Activated CD4-positive, alpha-beta memory T cell treated with anti-CD3 and anti-CD28 coated beads for 36 hours (primary cell): ENCODE results near the gene CRABP2. TPM values are rescaled to one million over a fixed set of nuclear protein-coding genes. Genes with fewer than 3 reads are reported as not detected.

Source experiments
- CTCF ChIA-PET: fragments of 350-600 bp; sonication (Branson Sonifier 250); formaldehyde crosslinking; loops from one replicate; lab custom pipeline; 2021; ENCODE audit warnings: antibody characterized with exemption, inconsistent platforms; lab: Charles Lee
- POLR2A ChIA-PET: fragments of 350-600 bp; sonication (Branson Sonifier 250); formaldehyde crosslinking; loops from one replicate; lab custom pipeline; 2021; ENCODE audit warnings: antibody characterized with exemption; lab: Charles Lee
- DNase-seq: peaks from one replicate; pipeline ENCODE4 v3.0.0-alpha.2; 2020
- H3K27ac Mint-ChIP-seq: one replicate; pipeline ENCODE4 v1.8.0; 2021; ENCODE audit warnings: mixed read lengths
- H3K27me3 Mint-ChIP-seq: one replicate; pipeline ENCODE4 v1.8.0; 2021; ENCODE audit warnings: mixed read lengths
- H3K36me3 Mint-ChIP-seq: one replicate; pipeline ENCODE4 v1.8.0; 2021; ENCODE audit warnings: mixed read lengths
- H3K4me1 Mint-ChIP-seq: one replicate; pipeline ENCODE4 v1.8.0; 2021; ENCODE audit warnings: low read depth, mixed read lengths
- H3K4me3 Mint-ChIP-seq: one replicate; pipeline ENCODE4 v1.8.0; 2021; ENCODE audit warnings: mild to moderate bottlenecking, mixed read lengths
- H3K9me3 Mint-ChIP-seq: one replicate; pipeline ENCODE4 v1.8.0; 2021; ENCODE audit warnings: mixed read lengths
- intact Hi-C: fragments of 100-400 bp; cut with micrococcal nuclease; formaldehyde crosslinking; loops from one replicate; pipeline ENCODE4 v1.15.1; 2023
- total RNA-seq, 2 experiments: library from RNA; stranded (reverse); gene quantifications; one replicate each; pipeline ENCODE4 v1.2.3, GENCODE V29; 2021

The CRABP2 gene
- total RNA-seq, 2 experiments from 2014 or later: 1.1 to 2.3 TPM

- intact Hi-C loops: no loop called here
- H3K27me3 Mint-ChIP-seq: peaks cover 53% of the 10 kb centered on the region
- ChIA-PET CTCF (interaction anchor here (0.7 to 36.2 kb wide), 6 partner anchors 9 to 49 kb away, joined by 5 to 1179 read pairs (median 48); partner anchors contain the start of genes CRABP2, ISG20L2 and METTL25B), POLR2A (interaction anchor here (1.0 kb wide), 1 partner anchor 14 kb away, joined by 3 read pairs; no protein-coding TSS in a partner anchor)
- peaks cover 12% of the 10 kb centered on the region for H3K4me1 Mint-ChIP-seq
- H3K27ac Mint-ChIP-seq: no peak overlapping the region
- no peaks in the 10 kb centered on the region for H3K9me3 Mint-ChIP-seq
- no peak for DNase-seq
- no peaks in the 10 kb centered on the region for H3K36me3 Mint-ChIP-seq
- H3K4me3 Mint-ChIP-seq: no peak overlapping the region
Measured at GRCh38 chr1:156675210-156676113, 29.9 kb downstream of the CRABP2 start.

GRCh38 chr1:156673387-156674121 lies 31.8 kb downstream of the CRABP2 start:
- no peak for DNase-seq
- Mint-ChIP-seq H3K9me3 (no peaks in the 10 kb centered on the region), H3K4me1 (peaks cover 12% of the 10 kb centered on the region), H3K27ac (no peak overlapping the region), H3K4me3 (no peak overlapping the region), H3K36me3 (no peaks in the 10 kb centered on the region), H3K27me3 (peaks cover 40% of the 10 kb centered on the region)
- intact Hi-C loops: no loop called here
- ChIA-PET CTCF (interaction anchor here (1.1 to 36.2 kb wide), 4 partner anchors 11 to 46 kb away, joined by 3 to 1179 read pairs (median 4); partner anchors contain the start of genes CRABP2, ISG20L2 and METTL25B), POLR2A (no interaction called here)

DNA sequence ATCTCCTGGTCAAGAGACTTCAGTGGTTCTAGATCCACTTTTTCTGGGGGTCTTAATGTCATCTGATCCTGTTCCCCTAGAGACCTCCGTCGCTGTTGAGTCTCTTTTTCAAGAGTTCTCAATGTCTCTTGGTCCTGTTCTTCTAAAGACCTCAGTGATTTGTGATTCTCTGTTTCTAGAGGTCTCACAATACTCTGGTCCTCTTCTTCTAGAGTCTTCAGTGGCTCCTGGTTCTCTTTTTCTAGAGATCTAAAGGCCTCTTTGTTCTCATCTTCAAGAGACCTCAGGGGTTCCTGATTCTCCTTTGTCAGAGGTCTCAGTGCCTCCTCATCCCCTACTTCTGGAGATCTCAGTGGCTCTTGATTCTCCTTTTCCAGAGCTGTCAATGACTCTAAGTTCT lies 33.6 kb downstream of the CRABP2 start:
- no peaks in the 10 kb centered on the region for H3K36me3 Mint-ChIP-seq
- H3K27me3 Mint-ChIP-seq: peaks cover 26% of the 10 kb centered on the region
- H3K27ac Mint-ChIP-seq: no peak overlapping the region
- H3K4me3 Mint-ChIP-seq: no peak overlapping the region
- DNase-seq: no peak
- ChIA-PET CTCF (interaction anchor here (1.3 kb wide), 1 partner anchor 12 kb away, joined by 5 read pairs; no protein-coding TSS in a partner anchor), POLR2A (no interaction called here)
- intact Hi-C loops: no loop called here
- no peaks in the 10 kb centered on the region for H3K4me1 Mint-ChIP-seq
- no peaks in the 10 kb centered on the region for H3K9me3 Mint-ChIP-seq

GRCh38 chr1:156670791-156671190 lies 34.6 kb downstream of the CRABP2 start:
- no peaks in the 10 kb centered on the region for H3K4me1 Mint-ChIP-seq
- no peak for DNase-seq
- H3K9me3 Mint-ChIP-seq: no peaks in the 10 kb centered on the region
- CTCF ChIA-PET: interaction anchor here (0.8 to 1.4 kb wide), 3 partner anchors 10 to 46 kb away, joined by 3 to 4 read pairs (median 4); no protein-coding TSS in a partner anchor
- peaks cover 22% of the 10 kb centered on the region for H3K27me3 Mint-ChIP-seq
- H3K27ac Mint-ChIP-seq: no peak overlapping the region
- POLR2A ChIA-PET: no interaction called here
- no peaks in the 10 kb centered on the region for H3K36me3 Mint-ChIP-seq
- intact Hi-C loops: no loop called here
- no peak overlapping the region for H3K4me3 Mint-ChIP-seq

- no peak for DNase-seq
- Mint-ChIP-seq H3K27ac (no peak overlapping the region), H3K36me3 (no peaks in the 10 kb centered on the region), H3K9me3 (no peaks in the 10 kb centered on the region), H3K4me3 (no peak overlapping the region), H3K27me3 (peaks cover 19% of the 10 kb centered on the region), H3K4me1 (no peaks in the 10 kb centered on the region)
- ChIA-PET CTCF (interaction anchor here (0.8 to 1.4 kb wide), 3 partner anchors 9 to 46 kb away, joined by 3 to 4 read pairs (median 4); no protein-coding TSS in a partner anchor), POLR2A (no interaction called here)
- intact Hi-C loops: no loop called here
Measured at GRCh38 chr1:156670359-156670758, 35.0 kb downstream of the CRABP2 start.

DNA sequence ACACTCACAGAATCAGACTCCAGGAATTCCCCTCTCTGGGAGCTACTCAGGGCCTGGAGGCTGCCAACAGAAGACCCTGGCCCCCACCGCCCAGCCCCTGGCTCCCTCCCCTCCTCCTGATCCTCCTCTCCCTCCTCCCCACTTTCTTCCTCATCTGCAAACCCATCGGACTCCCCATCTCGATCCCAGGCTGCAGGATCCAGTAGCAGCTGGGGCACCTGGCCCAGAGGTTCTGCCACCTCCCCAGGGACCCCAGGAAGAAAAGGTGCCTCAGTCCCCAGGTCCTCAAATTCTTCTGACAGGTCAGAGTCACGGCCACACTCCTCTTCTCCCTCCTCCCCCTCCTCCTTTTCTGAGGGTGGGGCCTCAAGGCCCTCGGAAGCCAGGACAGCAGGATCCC lies 35.6 kb downstream of the CRABP2 start:
- Mint-ChIP-seq H3K4me3 (no peak overlapping the region), H3K27me3 (peaks cover 13% of the 10 kb centered on the region), H3K4me1 (no peaks in the 10 kb centered on the region), H3K36me3 (no peaks in the 10 kb centered on the region), H3K9me3 (no peaks in the 10 kb centered on the region), H3K27ac (no peak overlapping the region)
- CTCF ChIA-PET: interaction anchor here (0.8 to 1.4 kb wide), 3 partner anchors 9 to 43 kb away, joined by 3 to 4 read pairs (median 4); no protein-coding TSS in a partner anchor
- intact Hi-C loops: no loop called here
- POLR2A ChIA-PET: no interaction called here
- no peak for DNase-seq

DNA sequence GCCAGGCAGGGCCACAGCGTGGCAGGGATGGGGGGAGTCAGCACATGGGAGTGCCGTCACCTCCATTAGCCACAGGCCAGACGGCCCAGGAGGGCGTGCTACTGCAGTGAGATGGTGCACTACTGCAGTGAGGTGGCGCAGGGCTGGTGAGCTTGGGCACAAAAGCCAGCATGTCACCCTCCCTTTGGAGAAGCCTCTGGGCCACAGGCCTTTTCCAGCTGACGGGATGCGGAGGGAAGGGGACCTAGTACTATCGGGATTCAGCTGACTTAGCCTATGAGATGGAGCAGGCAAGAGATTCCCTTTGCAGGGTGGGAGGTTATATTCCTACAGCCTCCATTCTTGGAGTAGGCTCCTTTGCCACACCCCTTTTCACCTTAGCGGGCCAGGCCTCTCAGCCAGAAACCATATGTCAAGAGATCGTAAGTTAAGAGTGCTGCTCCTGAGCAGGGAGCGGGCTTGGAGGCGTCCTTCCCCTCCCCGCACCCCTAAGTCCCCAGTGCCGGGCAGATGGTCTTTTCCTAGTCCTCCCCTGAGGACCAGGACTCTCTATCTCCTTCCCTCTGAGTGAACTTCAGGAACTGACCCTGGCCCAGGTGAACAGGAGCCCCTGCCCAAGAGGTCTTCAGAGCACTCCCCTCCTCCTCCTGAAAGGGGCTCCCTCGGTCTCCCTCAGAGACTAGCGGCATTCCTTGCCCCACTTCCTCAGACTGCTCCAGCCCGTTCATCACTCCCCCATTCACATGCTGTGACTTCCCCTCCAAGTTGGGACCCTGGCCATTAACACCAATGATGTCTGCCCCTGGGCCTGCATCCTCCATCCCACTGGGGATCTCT lies 36.4 kb downstream of the CRABP2 start:
- peaks cover 9% of the 10 kb centered on the region for H3K27me3 Mint-ChIP-seq
- H3K4me1 Mint-ChIP-seq: no peaks in the 10 kb centered on the region
- no peak overlapping the region for H3K27ac Mint-ChIP-seq
- DNase-seq: no peak
- CTCF ChIA-PET: interaction anchor here (1.0 kb wide), 1 partner anchor 42 kb away, joined by 3 read pairs; no protein-coding TSS in a partner anchor
- H3K36me3 Mint-ChIP-seq: no peaks in the 10 kb centered on the region
- no peak overlapping the region for H3K4me3 Mint-ChIP-seq
- no peaks in the 10 kb centered on the region for H3K9me3 Mint-ChIP-seq
- POLR2A ChIA-PET: no interaction called here
- intact Hi-C loops: no loop called here

DNA sequence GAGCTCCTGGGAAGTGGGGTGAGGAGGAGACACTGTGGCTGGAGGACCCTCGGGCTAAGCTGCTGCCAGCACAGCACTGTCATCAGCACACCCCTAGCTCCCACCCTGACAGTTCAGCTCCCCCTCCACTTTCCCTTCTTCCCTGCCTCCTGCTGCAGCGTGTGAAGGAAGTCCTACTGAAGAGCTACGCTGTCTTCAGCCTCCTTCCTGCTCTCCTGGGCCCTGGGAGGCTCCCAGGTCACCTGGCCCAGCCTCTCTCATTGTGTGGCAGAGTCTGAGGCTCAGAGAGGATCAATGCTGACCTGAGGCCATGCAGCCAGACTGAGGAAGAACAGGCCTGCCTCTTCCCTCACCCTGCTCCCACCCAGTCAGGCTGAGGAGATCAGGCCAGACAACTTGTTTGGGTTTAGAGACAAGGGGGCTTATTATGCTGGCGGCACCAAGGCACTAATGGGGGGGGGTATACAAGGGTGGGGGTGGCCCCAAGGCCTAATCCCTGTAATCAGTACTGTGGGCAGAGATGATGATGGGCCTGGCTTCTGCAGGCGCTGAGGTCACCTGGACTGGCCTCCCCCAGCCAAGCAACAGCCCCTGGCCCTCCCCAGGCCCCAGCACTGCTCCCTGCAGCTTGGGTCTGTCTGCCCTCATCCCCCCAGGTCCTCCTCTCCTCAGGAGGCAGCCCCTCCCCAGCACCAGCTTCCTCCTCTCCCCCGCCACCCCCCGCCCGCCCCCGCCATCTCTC lies 37.2 kb downstream of the CRABP2 start:
- CTCF ChIA-PET: interaction anchor here (0.7 to 1.5 kb wide), 2 partner anchors 41 to 44 kb away, joined by 3 to 4 read pairs; no protein-coding TSS in a partner anchor
- Mint-ChIP-seq H3K27me3 (peaks cover 9% of the 10 kb centered on the region), H3K27ac (no peak overlapping the region), H3K9me3 (no peaks in the 10 kb centered on the region), H3K4me1 (no peaks in the 10 kb centered on the region), H3K36me3 (no peaks in the 10 kb centered on the region), H3K4me3 (no peak overlapping the region)
- no peak for DNase-seq
- intact Hi-C loops: no loop called here
- POLR2A ChIA-PET: no interaction called here

GRCh38 chr1:156667610-156667967 lies 37.8 kb downstream of the CRABP2 start:
- Mint-ChIP-seq H3K4me1 (no peaks in the 10 kb centered on the region), H3K27ac (no peak overlapping the region), H3K36me3 (no peaks in the 10 kb centered on the region), H3K4me3 (no peak overlapping the region), H3K27me3 (peaks cover 9% of the 10 kb centered on the region), H3K9me3 (no peaks in the 10 kb centered on the region)
- intact Hi-C loops: no loop called here
- ChIA-PET POLR2A (no interaction called here), CTCF (interaction anchor here (0.7 to 1.5 kb wide), 2 partner anchors 41 to 43 kb away, joined by 3 to 4 read pairs; no protein-coding TSS in a partner anchor)
- no peak for DNase-seq

GRCh38 chr1:156666862-156667609 lies 38.3 kb downstream of the CRABP2 start:
- peaks cover 5% of the 10 kb centered on the region for H3K27me3 Mint-ChIP-seq

More at GRCh38 chr1:156666862-156667609, 38.3 kb downstream of the CRABP2 start:
- no peak for DNase-seq
- Mint-ChIP-seq H3K36me3 (no peaks in the 10 kb centered on the region), H3K4me1 (peaks cover 2% of the 10 kb centered on the region), H3K9me3 (no peaks in the 10 kb centered on the region), H3K4me3 (no peak overlapping the region), H3K27ac (no peak overlapping the region)
- intact Hi-C loops: no loop called here
- POLR2A ChIA-PET: no interaction called here
- CTCF ChIA-PET: interaction anchor here (0.7 to 1.5 kb wide), 3 partner anchors 40 to 224 kb away, joined by 3 to 4 read pairs (median 3); no protein-coding TSS in a partner anchor
